Measurements from ENCODE around the gene TBC1D8. TPM values are rescaled to one million over a fixed set of nuclear protein-coding genes. Genes with fewer than 3 reads are reported as not detected.
A peak's percentile ranks its signal among the peaks of the same experiment; 100 is the strongest.

Gene TBC1D8
- total and polyA plus RNA-seq, 2 of the 13 experiments (the other 11 are each of a cell fraction or from before 2014, with no cell fraction given) = 45.1 to 95.4 TPM

DNA sequence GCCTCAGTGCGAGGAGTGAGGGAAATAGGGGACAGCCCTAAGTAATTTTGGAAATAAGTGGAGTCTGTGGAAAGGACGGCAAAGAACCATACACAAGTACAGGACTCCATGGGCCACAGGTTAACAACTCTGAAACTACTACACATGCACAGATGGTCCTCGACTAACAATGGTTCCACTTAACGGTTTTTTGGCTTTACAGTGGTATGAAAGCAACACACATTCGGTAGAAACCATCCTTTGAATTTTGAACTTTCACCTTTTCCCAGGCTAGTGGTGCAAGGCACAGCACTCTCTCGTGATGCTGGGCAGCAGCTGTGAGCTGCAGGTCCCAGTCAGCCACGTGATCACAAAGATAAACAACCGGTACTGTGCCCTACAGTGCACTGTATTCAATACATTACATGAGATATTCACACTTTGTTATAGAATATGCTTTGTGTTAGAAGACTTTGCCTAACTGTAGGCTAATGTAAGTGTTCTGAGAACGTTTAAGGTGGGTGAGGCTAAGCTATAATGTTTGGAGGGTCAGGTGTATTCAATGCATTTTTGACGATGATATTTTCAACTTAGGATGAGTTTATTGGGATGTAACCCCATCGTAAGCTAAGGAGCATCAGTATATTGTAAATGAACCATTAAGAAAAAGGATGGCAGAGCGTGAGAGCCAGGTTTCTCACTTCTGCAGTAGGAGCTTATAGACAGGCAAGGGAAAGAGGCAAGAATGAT lies 44.6 kb downstream of the TBC1D8 start (continued):
- TF ChIP-seq CEBPZ (IDR thresholded peaks at IDR 0.05; ENCODE audit: low read length) (no peak), ZNF460 (CRISPR knock-in tag; IDR thresholded peaks at IDR 0.05; ENCODE audit: borderline replicate concordance) (peak; percentile 14; the same call in 1 of the 2 replicates), CENPBD1 (CRISPR knock-in tag; IDR thresholded peaks at IDR 0.05; ENCODE audit: borderline replicate concordance, low read depth) (no peak), ZNF136 (CRISPR knock-in tag; IDR thresholded peaks at IDR 0.05; ENCODE audit: low read depth) (no peak), ZNF468 (CRISPR knock-in tag; IDR thresholded peaks at IDR 0.05) (no peak), ZBTB38 (CRISPR knock-in tag; IDR thresholded peaks at IDR 0.05) (peak; percentile 67; the same call in 1 of the 2 replicates), SMARCE1 (IDR thresholded peaks at IDR 0.05; ENCODE audit: borderline replicate concordance) (no peak), ZNF749 (CRISPR knock-in tag; IDR thresholded peaks at IDR 0.05; ENCODE audit: borderline replicate concordance) (no peak), TAF1 (CRISPR knock-in tag; IDR thresholded peaks at IDR 0.05) (no peak; the same call in 1 of the 2 replicates), TRIM24 (CRISPR knock-in tag; IDR thresholded peaks at IDR 0.05) (0 out of 2 replicates have a peak, but pooled peaks have one; percentile 55), ZNF280D (CRISPR knock-in tag; IDR thresholded peaks at IDR 0.05) (peak; percentile 90), FOXK1 (CRISPR knock-in tag; IDR thresholded peaks at IDR 0.05; ENCODE audit: borderline replicate concordance, low read depth) (peak; percentile 98), NCOA2 (CRISPR knock-in tag; IDR thresholded peaks at IDR 0.05) (peak; percentile 86), ZNF713 (CRISPR knock-in tag; IDR thresholded peaks at IDR 0.05) (no peak), ELF4 (CRISPR knock-in tag; IDR thresholded peaks at IDR 0.05; ENCODE audit: borderline replicate concordance) (0 out of 2 replicates have a peak, but pooled peaks have one; percentile 30), MBNL3 (CRISPR knock-in tag; conservative IDR thresholded peaks at IDR 0.05) (no peak), TBX3 (IDR thresholded peaks at IDR 0.05; ENCODE audit: borderline replicate concordance) (0 out of 2 replicates have a peak, but pooled peaks have one; percentile 45), PAF1 (CRISPR knock-in tag; IDR thresholded peaks at IDR 0.05) (no peak), POLR2A (IDR thresholded peaks at IDR 0.05; ENCODE audit: insufficient read depth in 1 of 2, low read depth in 2 of 2, low read length in 2 of 2) (peak in 1 of 2 experiments; percentile 26; a peak in 1 of 4 replicates), ZNF619 (CRISPR knock-in tag; IDR thresholded peaks at IDR 0.05) (0 out of 2 replicates have a peak, but pooled peaks have one; percentile 31)
- TF ChIP-seq, protein P1, sequence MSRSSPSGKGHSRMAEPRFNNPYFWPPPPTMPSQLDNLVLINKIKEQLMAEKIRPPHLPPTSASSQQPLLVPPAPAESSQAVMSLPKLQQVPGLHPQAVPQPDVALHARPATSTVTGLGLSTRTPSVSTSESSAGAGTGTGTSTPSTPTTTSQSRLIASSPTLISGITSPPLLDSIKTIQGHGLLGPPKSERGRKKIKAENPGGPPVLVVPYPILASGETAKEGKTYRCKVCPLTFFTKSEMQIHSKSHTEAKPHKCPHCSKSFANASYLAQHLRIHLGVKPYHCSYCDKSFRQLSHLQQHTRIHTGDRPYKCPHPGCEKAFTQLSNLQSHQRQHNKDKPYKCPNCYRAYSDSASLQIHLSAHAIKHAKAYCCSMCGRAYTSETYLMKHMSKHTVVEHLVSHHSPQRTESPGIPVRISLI (CRISPR knock-in tag; IDR thresholded peaks at IDR 0.05; ENCODE audit: borderline replicate concordance) = peak; percentile 81

Measured in HepG2 (cell line).